Activated CD4-positive, alpha-beta T cell treated with anti-CD3 and anti-CD28 coated beads for 24 hours (primary cell): Measurements from ENCODE around the gene MSRB3.
"Not testable (repeated sequence)": the region's sequence is repeated elsewhere in the genome, so short reads cannot be mapped to it uniquely, and the experiment has no call there.

Experiments
- DNase-seq, 2 donors: peaks; one replicate each; pipeline ENCODE4 v3.0.0-alpha.2; 2020; ENCODE audit warnings: low read depth in 2 of 2

Gene MSRB3

GRCh38 chr12:65278576-65279368 lies at the start of gene MSRB3:
Gene MSRB3, plus strand, starts transcription at chr12:65278683. Its CDS starts 29,897 bp downstream, at chr12:65308580.
- DNase-seq, result peak in 1 of 2 donors; percentile 1

DNA sequence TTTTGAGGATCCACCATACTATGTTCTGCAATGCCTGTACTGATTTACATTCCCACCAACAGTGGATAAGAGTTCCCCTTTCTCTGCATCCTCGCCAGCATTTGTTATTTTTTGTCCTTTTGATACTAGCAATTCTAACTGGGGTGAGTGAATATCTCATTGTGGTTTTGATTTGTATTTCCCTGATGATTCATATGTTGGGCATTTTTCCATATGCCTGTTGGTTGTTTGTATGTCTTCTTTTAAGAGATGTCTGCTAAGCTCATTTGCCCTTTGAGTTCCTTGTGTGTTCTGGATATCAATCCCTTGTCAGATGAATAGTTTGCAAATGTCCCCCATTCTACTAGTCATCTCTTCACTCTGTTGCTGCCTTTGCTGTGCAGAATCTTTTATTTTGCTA lies 49.0 kb upstream of the MSRB3 start:
- no peak for DNase-seq

DNA sequence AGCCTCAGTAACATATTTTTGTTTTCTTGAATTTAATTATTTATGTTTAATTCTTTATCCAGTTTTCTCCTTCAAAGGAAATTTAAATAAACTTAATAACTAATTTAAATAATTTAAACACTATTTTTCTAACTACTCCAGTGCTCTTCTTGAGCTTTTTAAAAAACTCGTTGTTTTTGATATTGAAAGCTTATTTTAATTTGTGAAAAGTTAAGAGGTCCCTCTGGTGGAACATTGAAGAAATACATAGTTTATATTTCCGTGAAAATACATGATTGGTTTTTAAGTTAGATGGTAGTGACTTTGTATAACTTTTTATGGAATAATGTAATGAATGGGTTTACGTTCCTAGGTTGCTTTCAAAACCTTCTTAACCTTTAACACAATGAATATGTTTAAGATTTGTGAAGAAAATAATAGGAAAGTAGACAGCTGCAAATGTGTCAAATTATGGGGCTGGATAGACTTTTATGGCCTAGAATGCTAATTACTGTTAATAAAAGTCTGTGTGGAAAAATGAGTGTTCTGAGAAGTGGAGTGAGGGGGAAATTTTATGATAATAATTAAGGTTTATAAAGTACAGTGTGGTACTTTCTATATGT lies 45.9 kb upstream of the MSRB3 start:
- DNase-seq, result no peak

DNA sequence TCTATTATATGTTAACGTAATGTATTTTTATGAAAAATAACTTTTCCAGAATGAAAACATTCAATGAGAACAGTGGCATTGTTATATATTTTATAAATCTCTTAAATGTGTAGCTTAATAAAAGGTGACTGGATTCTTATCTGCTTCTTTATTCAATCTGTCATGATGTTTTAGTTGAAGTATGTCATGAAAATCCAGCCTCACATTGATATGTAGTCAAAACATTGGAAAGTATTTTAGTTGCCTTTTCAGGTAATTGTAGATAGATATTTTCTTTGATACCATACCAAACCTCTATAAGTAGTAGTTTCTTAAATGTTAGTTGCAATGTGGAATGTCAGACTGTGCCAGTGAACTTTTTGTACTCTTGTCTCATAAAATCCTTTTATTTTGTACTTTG lies 41.3 kb upstream of the MSRB3 start:
- no peak for DNase-seq

DNA sequence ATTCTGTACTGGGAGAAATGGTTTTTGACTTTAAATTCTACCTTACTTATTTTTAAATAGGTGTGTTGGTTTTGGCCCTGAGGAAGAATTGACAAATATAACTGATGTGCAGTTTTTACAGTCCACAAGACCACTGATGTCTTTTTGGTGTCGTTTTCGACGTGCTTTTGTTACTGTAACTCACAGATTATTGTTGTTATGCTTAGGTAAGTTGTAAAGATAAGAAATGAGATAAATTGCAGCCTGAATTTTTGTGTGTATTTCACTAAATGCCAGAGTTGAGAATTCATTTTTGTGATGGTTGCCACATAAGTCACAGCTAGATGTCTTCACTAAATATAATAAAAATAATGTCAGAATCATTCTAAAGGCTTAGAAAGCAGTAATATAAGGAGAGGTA lies 39.9 kb upstream of the MSRB3 start:
- DNase-seq, result no peak

- DNase-seq, result peak in 1 of 2 donors; percentile 17
These were observed 29.5 kb upstream of the MSRB3 start for GRCh38 chr12:65248656-65249633.

DNA sequence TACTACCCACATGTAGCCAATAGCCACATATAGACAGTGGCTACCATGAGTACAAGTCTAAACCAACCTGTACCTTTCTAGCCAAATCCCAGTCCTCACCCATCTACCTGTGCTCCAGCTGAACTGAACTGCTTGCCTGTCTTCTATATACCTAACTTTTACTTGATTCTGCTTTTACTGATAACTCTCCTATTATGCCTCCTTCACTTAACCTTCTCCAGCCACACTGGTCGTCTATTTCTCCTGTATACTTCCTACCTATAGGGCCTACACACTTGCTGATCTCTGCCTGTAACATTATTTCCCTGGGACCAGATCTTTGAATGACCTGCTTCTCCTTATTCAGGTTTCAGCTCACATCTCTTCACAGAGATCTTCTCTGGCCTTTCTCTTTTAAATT lies 26.0 kb upstream of the MSRB3 start:
- DNase-seq, result no peak

DNA sequence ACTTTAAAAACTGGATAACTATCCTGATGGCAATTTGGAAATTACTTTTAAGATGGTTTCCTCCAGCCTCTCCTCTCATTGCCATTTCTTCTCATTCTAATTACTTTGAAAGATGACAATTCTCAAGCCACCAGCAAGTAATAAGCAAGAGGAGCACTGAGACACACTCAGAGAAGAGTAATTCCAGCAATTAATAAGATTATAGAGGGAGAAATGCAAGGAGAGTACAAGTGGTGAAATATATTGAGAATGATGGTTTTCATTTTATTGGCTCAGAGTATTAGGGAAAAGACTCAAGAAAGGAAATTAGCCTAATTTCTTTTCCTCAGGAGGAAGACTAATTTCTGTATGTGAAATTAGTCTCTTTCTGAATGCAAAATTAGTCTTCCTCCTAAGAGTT lies 20.5 kb upstream of the MSRB3 start:
- DNase-seq, result no peak

GRCh38 chr12:65259501-65259900 lies 19.0 kb upstream of the MSRB3 start:
- DNase-seq, result no peak

GRCh38 chr12:65263777-65264176 lies 14.7 kb upstream of the MSRB3 start:
- no peak for DNase-seq

DNA sequence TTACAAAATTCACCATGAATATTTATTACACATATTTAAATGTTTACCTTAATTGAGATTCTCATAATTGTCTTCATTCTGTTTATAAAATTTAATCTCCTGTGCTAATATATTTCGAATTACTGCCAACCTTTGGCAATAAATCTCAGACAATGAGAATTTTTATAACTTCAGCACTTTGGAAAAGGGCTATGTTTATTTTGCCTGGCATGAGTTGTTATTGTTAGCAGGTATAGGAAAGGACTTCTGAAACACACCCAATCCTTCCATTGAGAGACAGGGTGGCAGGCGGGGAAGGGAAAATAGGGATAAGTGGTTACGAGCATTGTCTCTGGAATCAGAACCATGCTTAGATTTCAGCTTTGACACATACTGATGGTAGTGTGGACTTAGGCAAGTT lies 12.1 kb upstream of the MSRB3 start:
- no peak for DNase-seq

- no peak for DNase-seq
These were observed 8.9 kb upstream of the MSRB3 start for GRCh38 chr12:65269603-65270002.

GRCh38 chr12:65274602-65275272 lies 3.7 kb upstream of the MSRB3 start:
- no peak for DNase-seq

- no peak for DNase-seq
These were observed 2.9 kb upstream of the MSRB3 start for GRCh38 chr12:65275627-65276026.

- DNase-seq, result no peak
These were observed 1.5 kb upstream of the MSRB3 start for GRCh38 chr12:65276916-65277530.

GRCh38 chr12:65277994-65278575 lies 398 bp upstream of the MSRB3 start:
- DNase-seq, result no peak

DNA sequence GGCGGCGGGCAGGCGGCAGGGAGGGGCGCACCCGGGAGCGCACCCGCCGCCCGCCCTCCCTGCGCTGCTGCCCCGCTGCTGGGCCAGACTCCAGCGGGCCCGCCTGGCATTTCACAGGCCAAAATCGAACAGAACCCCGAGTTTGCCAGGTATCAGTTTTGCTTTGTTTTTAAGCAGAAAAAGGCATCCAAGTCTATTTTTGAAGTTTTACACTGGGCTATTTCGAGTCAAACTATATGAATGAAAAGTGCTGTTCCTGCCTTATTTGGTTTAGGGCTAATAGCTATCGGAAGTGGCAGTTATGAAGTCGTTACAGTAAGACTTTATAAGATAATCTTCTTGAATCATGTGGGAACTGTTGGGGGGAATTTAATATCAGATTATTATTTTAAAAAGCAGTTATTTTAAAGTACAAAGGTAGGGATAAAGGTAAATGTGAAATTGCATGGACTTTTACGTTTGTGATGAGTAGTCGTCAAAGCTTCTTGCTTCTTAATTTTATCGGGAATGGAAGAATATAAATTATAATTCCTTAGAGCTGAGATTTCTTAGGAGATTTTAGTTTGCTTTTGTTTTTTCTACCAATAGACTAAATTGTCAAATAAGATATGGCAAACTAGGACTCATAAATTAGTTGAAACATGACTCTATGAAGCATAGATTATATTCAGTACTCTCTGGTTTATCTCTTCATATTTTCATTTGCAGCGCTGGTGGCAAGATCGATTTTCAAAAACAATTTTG lies 1.1 kb downstream of the MSRB3 start:
- DNase-seq, result no peak

- no peak for DNase-seq
These were observed 1.8 kb downstream of the MSRB3 start for GRCh38 chr12:65280306-65280705.

DNA sequence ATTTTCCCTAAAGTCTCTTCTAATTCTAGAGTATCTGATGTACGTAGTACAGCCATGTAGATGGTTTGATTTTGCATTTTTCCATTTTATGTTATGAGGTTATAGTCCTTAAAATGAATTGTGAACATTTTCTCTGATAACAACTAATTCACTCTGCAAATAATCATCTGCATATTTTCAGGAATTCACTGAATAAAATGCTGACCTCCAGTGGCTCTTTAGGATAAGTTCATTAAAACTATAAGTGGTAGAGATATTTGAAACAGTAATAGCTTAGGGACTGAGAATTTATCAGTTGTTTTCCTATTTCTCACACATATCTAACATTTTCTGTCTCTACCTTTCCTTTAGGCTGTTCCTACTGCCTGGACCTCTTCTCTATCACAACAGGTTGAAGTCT lies 4.4 kb downstream of the MSRB3 start:
- DNase-seq, result no peak

GRCh38 chr12:65285532-65285931 lies 7.0 kb downstream of the MSRB3 start:
- not testable (repeated sequence) for DNase-seq
